Liver (tissue), 9 donors: ENCODE results near the gene URI1. TPM values are rescaled to one million over a fixed set of nuclear protein-coding genes. Genes with fewer than 3 reads are reported as not detected.

Experiments
- DNase-seq: peaks from one replicate; pipeline ENCODE4 v3.0.0-alpha.2; 2017; ENCODE audit warnings: low spot score
- H3K27ac ChIP-seq, 2 donors: one replicate each; pipeline ENCODE4 v1.7.0; 2013; ENCODE audit warnings: inconsistent platforms in 2 of 2, low read length in 2 of 2, control low read depth in 1 of 2, low read depth in 1 of 2, mild to moderate bottlenecking in 1 of 2
- H3K27me3 ChIP-seq, 4 donors: one replicate each; pipeline versions ENCODE4 v1.6.1 to v1.7.0; 2013; ENCODE audit warnings: low read length in 3 of 4, inconsistent platforms in 1 of 4, mild to moderate bottlenecking in 1 of 4, moderate library complexity in 1 of 4; ENCODE audit not compliant: control insufficient read depth in 4 of 4, insufficient read depth in 4 of 4
- H3K36me3 ChIP-seq, 4 donors: one replicate each; pipeline versions ENCODE4 v1.6.1 to v1.7.0; 2013; ENCODE audit warnings: low read length in 3 of 4, mild to moderate bottlenecking in 3 of 4, low read depth in 1 of 4, moderate library complexity in 1 of 4; ENCODE audit not compliant: control insufficient read depth in 4 of 4, insufficient read depth in 3 of 4
- H3K4me1 ChIP-seq, 4 donors: one replicate each; pipeline versions ENCODE4 v1.6.1 to v1.7.0; 2013; ENCODE audit warnings: low read length in 3 of 4, mild to moderate bottlenecking in 3 of 4, moderate library complexity in 1 of 4; ENCODE audit not compliant: control insufficient read depth in 4 of 4, insufficient read depth in 4 of 4
- H3K4me3 ChIP-seq, 3 donors: one replicate each; pipeline versions ENCODE4 v1.6.1 to v1.7.0; 2013; ENCODE audit warnings: low read length in 3 of 3, control low read depth in 1 of 3, low read depth in 1 of 3, mild to moderate bottlenecking in 1 of 3
- H3K9ac ChIP-seq, 2 donors: one replicate each; pipeline ENCODE4 v1.7.0; 2013; ENCODE audit warnings: low read length in 2 of 2, mild to moderate bottlenecking in 2 of 2, moderate library complexity in 2 of 2, control low read depth in 1 of 2, low read depth in 1 of 2
- H3K9me3 ChIP-seq, 4 donors: one replicate each; pipeline versions ENCODE4 v1.6.1 to v1.7.0; 2013; ENCODE audit warnings: low read length in 3 of 4; ENCODE audit not compliant: control insufficient read depth in 4 of 4
- CTCF ChIP-seq: fragments of 150-350 bp; IDR thresholded peaks from 2 replicates; pipeline ENCODE4 v1.5.1; 2017; ENCODE audit warnings: improper control_type of control experiment, low read depth, low read length; ENCODE audit not compliant: missing input control
- EGR1 ChIP-seq, 2 donors: IDR thresholded peaks; 2 replicates each; pipeline ENCODE4 v1.6.1; 2016 to 2018; ENCODE audit warnings: antibody characterized with exemption in 2 of 2, low read depth in 2 of 2
- FOXA1 ChIP-seq: IDR thresholded peaks from 2 replicates; pipeline ENCODE4 v1.6.1; 2016; ENCODE audit warnings: antibody characterized with exemption
- FOXA2 ChIP-seq: IDR thresholded peaks from 2 replicates; pipeline ENCODE4 v1.6.1; 2016; ENCODE audit warnings: antibody characterized with exemption
- GABPA ChIP-seq, 2 donors: IDR thresholded peaks in 1 of 2; conservative IDR thresholded peaks in 1 of 2; 2 replicates each; pipeline ENCODE4 v1.6.1; 2016; ENCODE audit warnings: antibody characterized with exemption in 2 of 2, mild to moderate bottlenecking in 1 of 2, moderate library complexity in 1 of 2
- HNF4A ChIP-seq, 2 donors: conservative IDR thresholded peaks; 2 replicates each; pipeline ENCODE4 v1.6.1; 2016; ENCODE audit warnings: antibody characterized with exemption in 2 of 2, mild to moderate bottlenecking in 2 of 2
- HNF4G ChIP-seq: IDR thresholded peaks from 2 replicates; pipeline ENCODE4 v1.6.1; 2016; ENCODE audit warnings: antibody characterized with exemption
- JUND ChIP-seq, 2 donors: IDR thresholded peaks; 2 replicates each; pipeline ENCODE4 v1.6.1; 2016; ENCODE audit warnings: antibody characterized with exemption in 2 of 2
- MAX ChIP-seq: IDR thresholded peaks from 2 replicates; pipeline ENCODE4 v1.6.1; 2016; ENCODE audit warnings: antibody characterized with exemption
- NR2F2 ChIP-seq: IDR thresholded peaks from 2 replicates; pipeline ENCODE4 v1.6.1; 2016; ENCODE audit warnings: antibody characterized with exemption
- RAD21 ChIP-seq, 2 donors: IDR thresholded peaks; 2 replicates each; pipeline ENCODE4 v1.6.1; 2016; ENCODE audit warnings: antibody characterized with exemption in 2 of 2, mild to moderate bottlenecking in 2 of 2
- REST ChIP-seq: IDR thresholded peaks from 2 replicates; pipeline ENCODE4 v1.6.1; 2016; ENCODE audit warnings: antibody characterized with exemption, mild to moderate bottlenecking
- RXRA ChIP-seq, 2 donors: IDR thresholded peaks; 2 replicates each; pipeline ENCODE4 v1.6.1; 2017 to 2018; ENCODE audit warnings: antibody characterized with exemption in 2 of 2, mild to moderate bottlenecking in 1 of 2
- SP1 ChIP-seq: IDR thresholded peaks from 2 replicates; pipeline ENCODE4 v1.6.1; 2018; ENCODE audit warnings: antibody characterized with exemption, mild to moderate bottlenecking
- TAF1 ChIP-seq: conservative IDR thresholded peaks from 2 replicates; pipeline ENCODE4 v1.6.1; 2016; ENCODE audit warnings: antibody characterized with exemption, mild to moderate bottlenecking
- YY1 ChIP-seq: IDR thresholded peaks from 2 replicates; pipeline ENCODE4 v1.6.1; 2016; ENCODE audit warnings: antibody characterized with exemption, mild to moderate bottlenecking
- ZBTB33 ChIP-seq: IDR thresholded peaks from 2 replicates; pipeline ENCODE4 v1.6.1; 2016; ENCODE audit warnings: antibody characterized with exemption
- WGBS: extraction: QIAGEN DNeasy Blood & Tissue Kit; methylation state at CpG from one replicate; pipeline ENCODE4 v1.1.7; 2013; 5-methylcytosine and 5-hydroxymethylcytosine counted together
- polyA plus RNA-seq, 2 donors: library from polyadenylated mRNA; stranded (reverse) in 1 of 2; unstranded in 1 of 2; fragments of 200-250 nt in 1 of 2; fragments of >200 nt in 1 of 2; fragmentation: Nextera tagmentation in 1 of 2; extraction: Ambion mirVana in 1 of 2; gene quantifications; one replicate each; pipeline versions ENCODE4 v1.2.1 to v1.2.3, GENCODE V29; 2013 to 2015
- total RNA-seq, 2 donors: library from RNA; depleted of rRNA; stranded (reverse); fragments of >200 nt; gene quantifications; one replicate each; pipeline ENCODE4 v1.2.3, GENCODE V29; 2014
- TF ChIP-seq, protein P1 (sequence below): IDR thresholded peaks from 2 replicates; pipeline ENCODE4 v1.6.1; 2016; ENCODE audit warnings: antibody characterized with exemption
- donor health status: healthy.
- donor health status: healthy.
- donor health status: healthy.
- donor health status: healthy.
- donor health status: healthy.

Gene URI1
- total and polyA plus RNA-seq, 4 donors, result 12.2 to 29.5 (median 15.7) TPM

DNA sequence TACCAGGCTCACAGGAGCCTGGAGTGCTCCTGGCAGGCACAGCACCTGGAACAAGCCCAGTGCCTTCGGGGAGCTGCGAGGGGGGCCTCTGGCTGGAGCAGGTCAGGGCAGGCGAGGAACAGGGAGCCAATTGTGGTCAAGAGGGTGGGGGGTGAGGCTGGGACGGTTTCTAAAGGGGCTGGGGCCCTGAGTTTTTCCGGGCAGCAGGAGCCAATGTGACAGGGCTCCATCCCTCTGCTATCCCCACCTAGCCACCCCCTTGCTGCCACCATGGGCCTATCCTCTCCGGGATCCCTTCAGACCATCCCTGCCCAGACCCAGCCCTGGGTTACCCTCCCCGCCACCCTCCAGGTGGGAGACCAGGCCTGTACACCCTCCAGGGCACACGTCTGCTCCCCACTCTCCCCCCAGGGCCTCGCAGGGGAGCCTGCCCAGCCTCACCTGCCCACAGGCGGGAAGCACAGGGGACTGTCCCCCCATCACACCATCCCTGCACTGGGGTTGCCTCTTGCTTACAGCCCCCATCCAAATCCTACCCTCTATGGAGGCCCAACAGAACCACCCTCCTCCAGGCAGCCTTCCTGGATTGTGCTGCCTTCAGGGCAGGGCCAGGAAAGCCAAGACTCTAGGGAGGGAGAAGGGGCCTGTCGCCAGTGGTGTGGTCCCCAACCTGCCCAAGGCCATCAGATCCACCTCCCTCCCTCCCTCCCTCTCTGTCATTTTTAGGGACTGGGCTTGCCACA lies 121.0 kb downstream of the URI1 start:
- no peak for DNase-seq
- H3K4me1 ChIP-seq, result peaks cover 0 to 6% (median 0%) of the 10 kb centered on the region in 4 donors
- no peak overlapping the region for H3K27ac ChIP-seq
- H3K4me3 ChIP-seq, result no peak overlapping the region
- H3K9me3 ChIP-seq, result no peaks in the 10 kb centered on the region
- no peak for TF ChIP-seq RXRA (IDR thresholded peaks at IDR 0.05)
- TF ChIP-seq, protein P1, sequence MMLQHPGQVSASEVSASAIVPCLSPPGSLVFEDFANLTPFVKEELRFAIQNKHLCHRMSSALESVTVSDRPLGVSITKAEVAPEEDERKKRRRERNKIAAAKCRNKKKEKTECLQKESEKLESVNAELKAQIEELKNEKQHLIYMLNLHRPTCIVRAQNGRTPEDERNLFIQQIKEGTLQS, result no peak
- TF ChIP-seq TAF1, result no peak
- no peak for TF ChIP-seq SP1
- TF ChIP-seq EGR1 (IDR thresholded peaks at IDR 0.05; ENCODE audit: low read depth in 2 of 2), result no peak
- TF ChIP-seq FOXA1, result no peak
- TF ChIP-seq HNF4A (conservative IDR thresholded peaks at IDR 0.05), result no peak
- TF ChIP-seq ZBTB33, result no peak
- TF ChIP-seq GABPA (IDR thresholded peaks at IDR 0.05 in 1 of 2, conservative IDR thresholded peaks at IDR 0.05 in 1 of 2), result no peak
- TF ChIP-seq NR2F2, result no peak
- TF ChIP-seq MAX, result no peak
- no peak for TF ChIP-seq REST
- TF ChIP-seq JUND (IDR thresholded peaks at IDR 0.05), result no peak
- TF ChIP-seq CTCF, result no peak
- TF ChIP-seq FOXA2, result no peak
- no peak for TF ChIP-seq RAD21 (IDR thresholded peaks at IDR 0.05)
- TF ChIP-seq HNF4G, result no peak
- TF ChIP-seq YY1, result no peak
- 91% methylated on average over 11 of the region's 11 CpGs for WGBS
- no peaks in the 10 kb centered on the region for H3K36me3 ChIP-seq
- H3K27me3 ChIP-seq, result no peaks in the 10 kb centered on the region
- no peak overlapping the region for H3K9ac ChIP-seq
